Breast epithelium (tissue), 3 donors: ENCODE data around the gene MICAL3.

ENCODE experiments used
- POLR2A ChIP-seq: fragments of 450-650 bp; IDR thresholded peaks from one replicate; pipeline ENCODE4 v1.6.1; 2016; ENCODE audit warnings: antibody characterized with exemption, mild to moderate bottlenecking, moderate library complexity
- TF ChIP-seq, protein P1 (sequence below), 3 donors: fragments of 450-650 bp; IDR thresholded peaks; one replicate each; pipeline ENCODE4 v1.5.1; 2016 to 2017; ENCODE audit warnings: antibody characterized with exemption in 3 of 3, mild to moderate bottlenecking in 3 of 3, moderate library complexity in 3 of 3

GRCh38 chr22:18058371-18059093, 34.2 kb upstream of the MICAL3 start:
- TF ChIP-seq, protein P1, sequence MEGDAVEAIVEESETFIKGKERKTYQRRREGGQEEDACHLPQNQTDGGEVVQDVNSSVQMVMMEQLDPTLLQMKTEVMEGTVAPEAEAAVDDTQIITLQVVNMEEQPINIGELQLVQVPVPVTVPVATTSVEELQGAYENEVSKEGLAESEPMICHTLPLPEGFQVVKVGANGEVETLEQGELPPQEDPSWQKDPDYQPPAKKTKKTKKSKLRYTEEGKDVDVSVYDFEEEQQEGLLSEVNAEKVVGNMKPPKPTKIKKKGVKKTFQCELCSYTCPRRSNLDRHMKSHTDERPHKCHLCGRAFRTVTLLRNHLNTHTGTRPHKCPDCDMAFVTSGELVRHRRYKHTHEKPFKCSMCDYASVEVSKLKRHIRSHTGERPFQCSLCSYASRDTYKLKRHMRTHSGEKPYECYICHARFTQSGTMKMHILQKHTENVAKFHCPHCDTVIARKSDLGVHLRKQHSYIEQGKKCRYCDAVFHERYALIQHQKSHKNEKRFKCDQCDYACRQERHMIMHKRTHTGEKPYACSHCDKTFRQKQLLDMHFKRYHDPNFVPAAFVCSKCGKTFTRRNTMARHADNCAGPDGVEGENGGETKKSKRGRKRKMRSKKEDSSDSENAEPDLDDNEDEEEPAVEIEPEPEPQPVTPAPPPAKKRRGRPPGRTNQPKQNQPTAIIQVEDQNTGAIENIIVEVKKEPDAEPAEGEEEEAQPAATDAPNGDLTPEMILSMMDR (IDR thresholded peaks at IDR 0.05) = no peak
- no peak for TF ChIP-seq POLR2A
